ENCODE data around the gene VPREB3. TPM values are rescaled to one million over a fixed set of nuclear protein-coding genes. Genes with fewer than 3 reads are reported as not detected.
A peak's percentile ranks its signal among the peaks of the same experiment; 100 is the strongest.

VPREB3 gene
- total and polyA plus RNA-seq, 7 donors: 2.4 to 65.9 TPM; not detected in 5

- 83 to 85% methylated on average over 12 of the region's 12 CpGs for WGBS, 2 donors
- peaks cover 0 to 20% (median 17%) of the 10 kb centered on the region in 4 donors for H3K4me1 ChIP-seq
- H3K9me3 ChIP-seq: no peaks in the 10 kb centered on the region
- H3K4me3 ChIP-seq: peak overlapping the region in 1 of 4 donors; percentile 79
- no peak overlapping the region for H3K27ac ChIP-seq
- TF ChIP-seq POLR2AphosphoS5 (IDR thresholded peaks at IDR 0.05): no peak
- TF ChIP-seq EP300 (IDR thresholded peaks at IDR 0.05): no peak
- no peak for TF ChIP-seq POLR2A (IDR thresholded peaks at IDR 0.05)
- no peak for TF ChIP-seq CTCF (IDR thresholded peaks at IDR 0.05)
- no peaks in the 10 kb centered on the region for H3K27me3 ChIP-seq
- intact Hi-C loops (cut with DNase I): loop anchor here (2.0 kb wide), 1 partner anchor 19 kb away; no protein-coding TSS in a partner anchor
- H3K36me3 ChIP-seq: peaks cover 2 to 5% (median 4%) of the 10 kb centered on the region in 4 donors
- DNase-seq: no peak
Measured at GRCh38 chr22:23749841-23750301, 4.4 kb downstream of the VPREB3 start.

GRCh38 chr22:23745791-23746190 lies 8.4 kb downstream of the VPREB3 start:
- Histone ChIP-seq H3K27me3 (no peaks in the 10 kb centered on the region), H3K36me3 (peaks cover 16 to 40% (median 18%) of the 10 kb centered on the region in 4 donors), H3K4me1 (peaks cover 0 to 11% (median 10%) of the 10 kb centered on the region in 4 donors), H3K4me3 (no peak overlapping the region), H3K9me3 (no peaks in the 10 kb centered on the region), H3K27ac (no peak overlapping the region)
- WGBS, 2 donors: 80 to 86% methylated on average over 6 of the region's 6 CpGs
- no peak for DNase-seq
- intact Hi-C loops (cut with DNase I): no loop called here
- TF ChIP-seq EP300 (IDR thresholded peaks at IDR 0.05): no peak
- TF ChIP-seq POLR2AphosphoS5 (IDR thresholded peaks at IDR 0.05): no peak
- no peak for TF ChIP-seq POLR2A (IDR thresholded peaks at IDR 0.05)
- TF ChIP-seq CTCF (IDR thresholded peaks at IDR 0.05): no peak

- Histone ChIP-seq H3K4me3 (no peak overlapping the region), H3K36me3 (peaks cover 16 to 40% (median 18%) of the 10 kb centered on the region in 4 donors), H3K27me3 (no peaks in the 10 kb centered on the region), H3K4me1 (no peaks in the 10 kb centered on the region), H3K27ac (no peak overlapping the region), H3K9me3 (no peaks in the 10 kb centered on the region)
- no peak for TF ChIP-seq CTCF (IDR thresholded peaks at IDR 0.05)
- no peak for TF ChIP-seq POLR2A (IDR thresholded peaks at IDR 0.05)
- DNase-seq: no peak
- 97 to 98% methylated on average over 14 of the region's 14 CpGs for WGBS, 2 donors
- intact Hi-C loops (cut with DNase I): no loop called here
Measured at GRCh38 chr22:23744485-23744884, 9.7 kb downstream of the VPREB3 start.

- H3K4me3 ChIP-seq: no peak overlapping the region
- H3K4me1 ChIP-seq: no peaks in the 10 kb centered on the region
- intact Hi-C loops (cut with DNase I): no loop called here
- no peak for DNase-seq
- H3K27me3 ChIP-seq: no peaks in the 10 kb centered on the region
- no peaks in the 10 kb centered on the region for H3K9me3 ChIP-seq
- H3K27ac ChIP-seq: no peak overlapping the region
- 97 to 98% methylated on average over 13 of the region's 13 CpGs for WGBS, 2 donors
- TF ChIP-seq POLR2AphosphoS5 (IDR thresholded peaks at IDR 0.05) (no peak), POLR2A (IDR thresholded peaks at IDR 0.05) (no peak), CTCF (IDR thresholded peaks at IDR 0.05) (no peak), EP300 (IDR thresholded peaks at IDR 0.05) (no peak)
- H3K36me3 ChIP-seq: peaks cover 16 to 40% (median 18%) of the 10 kb centered on the region in 4 donors
Measured at GRCh38 chr22:23744001-23744400, 10.2 kb downstream of the VPREB3 start.

GRCh38 chr22:23743303-23743705 lies 10.9 kb downstream of the VPREB3 start:
- intact Hi-C loops (cut with DNase I): no loop called here

More at GRCh38 chr22:23743303-23743705, 10.9 kb downstream of the VPREB3 start:
- H3K4me3 ChIP-seq: no peak overlapping the region
- no peaks in the 10 kb centered on the region for H3K27me3 ChIP-seq
- no peak for TF ChIP-seq POLR2A (IDR thresholded peaks at IDR 0.05)
- no peak for TF ChIP-seq POLR2AphosphoS5 (IDR thresholded peaks at IDR 0.05)
- no peak for TF ChIP-seq EP300 (IDR thresholded peaks at IDR 0.05)
- TF ChIP-seq CTCF (IDR thresholded peaks at IDR 0.05): no peak
- DNase-seq: no peak
- H3K9me3 ChIP-seq: no peaks in the 10 kb centered on the region
- 74 to 90% methylated on average over 2 of the region's 2 CpGs for WGBS, 2 donors
- H3K27ac ChIP-seq: peak overlapping the region in 1 of 4 donors; percentile 14
- no peaks in the 10 kb centered on the region for H3K4me1 ChIP-seq
- H3K36me3 ChIP-seq: peaks cover 16 to 40% (median 18%) of the 10 kb centered on the region in 4 donors

All from sigmoid colon (tissue), 7 donors.